ENCODE measurements around the gene HABP4. TPM values are rescaled to one million over a fixed set of nuclear protein-coding genes. Genes with fewer than 3 reads are reported as not detected.
A peak's percentile ranks its signal among the peaks of the same experiment; 100 is the strongest.

The HABP4 gene
- total and polyA plus RNA-seq, 9 of the 15 experiments (the other 6 are each of a cell fraction or from before 2014, with no cell fraction given) = 0.38 to 2.4 (median 1.9) TPM

GRCh38 chr9:96418083-96418919 is 31.7 kb upstream of the HABP4 start, which contains the start of gene ZNF367 (continued):
- TF ChIP-seq SP1 (CRISPR knock-in tag; IDR thresholded peaks at IDR 0.05) = peak; percentile 81
- 0 out of 2 replicates have a peak, but pooled peaks have one; percentile 61 for TF ChIP-seq ZNF431 (CRISPR knock-in tag; IDR thresholded peaks at IDR 0.05)
- TF ChIP-seq CHD2 (IDR thresholded peaks at IDR 0.05; ENCODE audit: low read depth, low read length) = peak; percentile 76
- peak; percentile 99 for TF ChIP-seq E2F3 (CRISPR knock-in tag; IDR thresholded peaks at IDR 0.05)
- TF ChIP-seq SMAD4 (CRISPR knock-in tag; conservative IDR thresholded peaks at IDR 0.05) = peak; percentile 19; the same call in 1 of the 2 replicates
- TF ChIP-seq NCOR1 (IDR thresholded peaks at IDR 0.05) = 0 out of 2 replicates have a peak, but pooled peaks have one; percentile 4
- peak; percentile 93 for TF ChIP-seq ZNF384 (IDR thresholded peaks at IDR 0.05; ENCODE audit: low read depth, low read length)
- TF ChIP-seq SIN3B (IDR thresholded peaks at IDR 0.05; ENCODE audit: low read depth) = 0 out of 2 replicates have a peak, but pooled peaks have one; percentile 24
- TF ChIP-seq ZNF75A (CRISPR knock-in tag; IDR thresholded peaks at IDR 0.05) = no peak
- peak; percentile 69 for TF ChIP-seq SP2 (IDR thresholded peaks at IDR 0.05; ENCODE audit: extremely low read depth, low read depth, low read length, poor library complexity, severe bottlenecking)
- no peak for TF ChIP-seq ZNF57 (CRISPR knock-in tag; IDR thresholded peaks at IDR 0.05)
- peak; percentile 64 for TF ChIP-seq BRD4 (IDR thresholded peaks at IDR 0.05)
- TF ChIP-seq, protein P1, sequence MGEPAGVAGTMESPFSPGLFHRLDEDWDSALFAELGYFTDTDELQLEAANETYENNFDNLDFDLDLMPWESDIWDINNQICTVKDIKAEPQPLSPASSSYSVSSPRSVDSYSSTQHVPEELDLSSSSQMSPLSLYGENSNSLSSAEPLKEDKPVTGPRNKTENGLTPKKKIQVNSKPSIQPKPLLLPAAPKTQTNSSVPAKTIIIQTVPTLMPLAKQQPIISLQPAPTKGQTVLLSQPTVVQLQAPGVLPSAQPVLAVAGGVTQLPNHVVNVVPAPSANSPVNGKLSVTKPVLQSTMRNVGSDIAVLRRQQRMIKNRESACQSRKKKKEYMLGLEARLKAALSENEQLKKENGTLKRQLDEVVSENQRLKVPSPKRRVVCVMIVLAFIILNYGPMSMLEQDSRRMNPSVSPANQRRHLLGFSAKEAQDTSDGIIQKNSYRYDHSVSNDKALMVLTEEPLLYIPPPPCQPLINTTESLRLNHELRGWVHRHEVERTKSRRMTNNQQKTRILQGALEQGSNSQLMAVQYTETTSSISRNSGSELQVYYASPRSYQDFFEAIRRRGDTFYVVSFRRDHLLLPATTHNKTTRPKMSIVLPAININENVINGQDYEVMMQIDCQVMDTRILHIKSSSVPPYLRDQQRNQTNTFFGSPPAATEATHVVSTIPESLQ (CRISPR knock-in tag; IDR thresholded peaks at IDR 0.05) = peak; percentile 87; the same call in 1 of the 2 replicates
- TF ChIP-seq PML (IDR thresholded peaks at IDR 0.05; ENCODE audit: low read length) = peak; percentile 54; the same call in 1 of the 2 replicates
- TF ChIP-seq CTBP1 (IDR thresholded peaks at IDR 0.05; ENCODE audit: borderline replicate concordance) = peak; percentile 70
- TF ChIP-seq VEZF1 (CRISPR knock-in tag; IDR thresholded peaks at IDR 0.05) = peak; percentile 96
- peak; percentile 76; the same call in 1 of the 2 replicates for TF ChIP-seq NFRKB (IDR thresholded peaks at IDR 0.05; ENCODE audit: low read depth)
- no peak for TF ChIP-seq NR2C1 (IDR thresholded peaks at IDR 0.05)
- TF ChIP-seq NR2C1 (tag; IDR thresholded peaks at IDR 0.05) = no peak
- TF ChIP-seq, protein P2, sequence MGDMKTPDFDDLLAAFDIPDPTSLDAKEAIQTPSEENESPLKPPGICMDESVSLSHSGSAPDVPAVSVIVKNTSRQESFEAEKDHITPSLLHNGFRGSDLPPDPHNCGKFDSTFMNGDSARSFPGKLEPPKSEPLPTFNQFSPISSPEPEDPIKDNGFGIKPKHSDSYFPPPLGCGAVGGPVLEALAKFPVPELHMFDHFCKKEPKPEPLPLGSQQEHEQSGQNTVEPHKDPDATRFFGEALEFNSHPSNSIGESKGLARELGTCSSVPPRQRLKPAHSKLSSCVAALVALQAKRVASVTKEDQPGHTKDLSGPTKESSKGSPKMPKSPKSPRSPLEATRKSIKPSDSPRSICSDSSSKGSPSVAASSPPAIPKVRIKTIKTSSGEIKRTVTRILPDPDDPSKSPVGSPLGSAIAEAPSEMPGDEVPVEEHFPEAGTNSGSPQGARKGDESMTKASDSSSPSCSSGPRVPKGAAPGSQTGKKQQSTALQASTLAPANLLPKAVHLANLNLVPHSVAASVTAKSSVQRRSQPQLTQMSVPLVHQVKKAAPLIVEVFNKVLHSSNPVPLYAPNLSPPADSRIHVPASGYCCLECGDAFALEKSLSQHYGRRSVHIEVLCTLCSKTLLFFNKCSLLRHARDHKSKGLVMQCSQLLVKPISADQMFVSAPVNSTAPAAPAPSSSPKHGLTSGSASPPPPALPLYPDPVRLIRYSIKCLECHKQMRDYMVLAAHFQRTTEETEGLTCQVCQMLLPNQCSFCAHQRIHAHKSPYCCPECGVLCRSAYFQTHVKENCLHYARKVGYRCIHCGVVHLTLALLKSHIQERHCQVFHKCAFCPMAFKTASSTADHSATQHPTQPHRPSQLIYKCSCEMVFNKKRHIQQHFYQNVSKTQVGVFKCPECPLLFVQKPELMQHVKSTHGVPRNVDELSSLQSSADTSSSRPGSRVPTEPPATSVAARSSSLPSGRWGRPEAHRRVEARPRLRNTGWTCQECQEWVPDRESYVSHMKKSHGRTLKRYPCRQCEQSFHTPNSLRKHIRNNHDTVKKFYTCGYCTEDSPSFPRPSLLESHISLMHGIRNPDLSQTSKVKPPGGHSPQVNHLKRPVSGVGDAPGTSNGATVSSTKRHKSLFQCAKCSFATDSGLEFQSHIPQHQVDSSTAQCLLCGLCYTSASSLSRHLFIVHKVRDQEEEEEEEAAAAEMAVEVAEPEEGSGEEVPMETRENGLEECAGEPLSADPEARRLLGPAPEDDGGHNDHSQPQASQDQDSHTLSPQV (IDR thresholded peaks at IDR 0.05) = no peak
- TF ChIP-seq MAFK (IDR thresholded peaks at IDR 0.05; ENCODE audit: low read length) = no peak
